ENCODE measurements around the gene EMID1. TPM values are rescaled to one million over a fixed set of nuclear protein-coding genes. Genes with fewer than 3 reads are reported as not detected.

Gene EMID1
- total RNA-seq, 1 experiment from 2014 or later: 1.1 TPM

DNA sequence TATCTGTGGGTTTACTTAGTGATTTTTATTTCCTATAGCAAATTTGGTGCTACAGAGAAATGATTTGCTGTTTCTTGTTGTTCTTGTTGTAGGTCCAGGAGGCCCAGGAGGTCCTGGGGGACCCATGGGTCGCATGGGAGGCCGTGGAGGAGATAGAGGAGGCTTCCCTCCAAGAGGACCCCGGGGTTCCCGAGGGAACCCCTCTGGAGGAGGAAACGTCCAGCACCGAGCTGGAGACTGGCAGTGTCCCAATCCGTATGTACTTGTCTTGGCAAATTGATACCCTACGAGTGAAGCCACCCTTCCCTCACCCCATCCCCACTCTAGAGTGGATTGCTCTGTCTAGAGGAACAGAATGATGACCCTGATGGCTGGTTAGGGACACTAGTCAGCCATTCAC is 92.9 kb downstream of the EMID1 start:
- Histone ChIP-seq H3K27me3 (ENCODE audit: insufficient read depth, low read depth) (no peaks in the 10 kb centered on the region), H2AFZ (no peak overlapping the region), H3K4me1 (replicated peaks; ENCODE audit: insufficient read depth) (no peaks in the 10 kb centered on the region), H4K20me1 (ENCODE audit: insufficient read depth) (peaks cover 72% of the 10 kb centered on the region), H3K4me3 (no peak overlapping the region), H3K9me3 (ENCODE audit: insufficient read depth, low read depth) (no peaks in the 10 kb centered on the region), H3K79me2 (ENCODE audit: low read depth) (no peaks in the 10 kb centered on the region; the same call in 1 of the 2 replicates), H3K9me2 (ENCODE audit: insufficient read depth) (no peaks in the 10 kb centered on the region), H3K27ac (no peak overlapping the region), H3K4me2 (no peak overlapping the region), H3K36me3 (ENCODE audit: low read depth) (peaks cover 42% of the 10 kb centered on the region), H3F3A (ENCODE audit: insufficient read depth, low read depth) (peaks cover 88% of the 10 kb centered on the region)
- TF ChIP-seq, protein P1, sequence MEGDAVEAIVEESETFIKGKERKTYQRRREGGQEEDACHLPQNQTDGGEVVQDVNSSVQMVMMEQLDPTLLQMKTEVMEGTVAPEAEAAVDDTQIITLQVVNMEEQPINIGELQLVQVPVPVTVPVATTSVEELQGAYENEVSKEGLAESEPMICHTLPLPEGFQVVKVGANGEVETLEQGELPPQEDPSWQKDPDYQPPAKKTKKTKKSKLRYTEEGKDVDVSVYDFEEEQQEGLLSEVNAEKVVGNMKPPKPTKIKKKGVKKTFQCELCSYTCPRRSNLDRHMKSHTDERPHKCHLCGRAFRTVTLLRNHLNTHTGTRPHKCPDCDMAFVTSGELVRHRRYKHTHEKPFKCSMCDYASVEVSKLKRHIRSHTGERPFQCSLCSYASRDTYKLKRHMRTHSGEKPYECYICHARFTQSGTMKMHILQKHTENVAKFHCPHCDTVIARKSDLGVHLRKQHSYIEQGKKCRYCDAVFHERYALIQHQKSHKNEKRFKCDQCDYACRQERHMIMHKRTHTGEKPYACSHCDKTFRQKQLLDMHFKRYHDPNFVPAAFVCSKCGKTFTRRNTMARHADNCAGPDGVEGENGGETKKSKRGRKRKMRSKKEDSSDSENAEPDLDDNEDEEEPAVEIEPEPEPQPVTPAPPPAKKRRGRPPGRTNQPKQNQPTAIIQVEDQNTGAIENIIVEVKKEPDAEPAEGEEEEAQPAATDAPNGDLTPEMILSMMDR (conservative IDR thresholded peaks at IDR 0.05): no peak
- no peak for TF ChIP-seq EZH2 (IDR thresholded peaks at IDR 0.05; ENCODE audit: low read depth)
- intact Hi-C loops (cut with micrococcal nuclease; ENCODE audit: unreplicated experiment): no loop called here
- ChIA-PET CTCF (no interaction called here), POLR2A (ENCODE audit: unreplicated experiment) (interaction anchor here (0.7 kb wide), 1 partner anchor 10 kb away, joined by 3 read pairs; no protein-coding TSS in a partner anchor)
- no TSS peak for BruUV-seq (replicated peaks)
- DNase-seq: no peak

DNA sequence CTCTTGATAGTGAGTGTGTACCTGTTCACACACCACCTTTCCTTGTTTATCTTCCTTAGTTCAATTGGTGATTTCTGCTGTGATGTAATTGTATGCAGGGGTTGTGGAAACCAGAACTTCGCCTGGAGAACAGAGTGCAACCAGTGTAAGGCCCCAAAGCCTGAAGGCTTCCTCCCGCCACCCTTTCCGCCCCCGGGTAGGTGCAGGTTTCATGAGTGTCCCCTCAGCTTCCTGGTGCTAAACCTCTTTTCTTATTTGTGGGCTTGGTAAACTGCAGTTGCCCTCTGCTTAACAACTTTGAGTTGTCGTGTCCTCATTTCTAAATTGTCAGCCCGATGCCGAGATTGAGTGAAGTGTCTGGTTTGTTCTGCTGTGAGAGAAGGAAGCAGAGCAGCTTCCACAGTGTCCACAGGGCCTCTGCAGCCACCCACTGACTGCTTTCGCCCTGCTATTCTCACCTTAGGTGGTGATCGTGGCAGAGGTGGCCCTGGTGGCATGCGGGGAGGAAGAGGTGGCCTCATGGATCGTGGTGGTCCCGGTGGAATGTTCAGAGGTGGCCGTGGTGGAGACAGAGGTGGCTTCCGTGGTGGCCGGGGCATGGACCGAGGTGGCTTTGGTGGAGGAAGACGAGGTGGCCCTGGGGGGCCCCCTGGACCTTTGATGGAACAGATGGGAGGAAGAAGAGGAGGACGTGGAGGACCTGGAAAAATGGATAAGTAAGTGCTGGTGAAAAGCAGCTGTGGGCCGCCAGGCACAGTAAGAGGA is 93.6 kb downstream of the EMID1 start:
- Histone ChIP-seq H3K9me3 (ENCODE audit: insufficient read depth, low read depth) (no peaks in the 10 kb centered on the region), H3K36me3 (ENCODE audit: low read depth) (peaks cover 36% of the 10 kb centered on the region), H2AFZ (no peak overlapping the region), H3K4me2 (no peak overlapping the region), H3K27me3 (ENCODE audit: insufficient read depth, low read depth) (no peaks in the 10 kb centered on the region), H3K9me2 (ENCODE audit: insufficient read depth) (no peaks in the 10 kb centered on the region), H4K20me1 (ENCODE audit: insufficient read depth) (peaks cover 70% of the 10 kb centered on the region), H3F3A (ENCODE audit: insufficient read depth, low read depth) (peaks cover 90% of the 10 kb centered on the region), H3K4me3 (no peak overlapping the region), H3K79me2 (ENCODE audit: low read depth) (no peaks in the 10 kb centered on the region), H3K27ac (no peak overlapping the region), H3K4me1 (replicated peaks; ENCODE audit: insufficient read depth) (no peaks in the 10 kb centered on the region)
- intact Hi-C loops (cut with micrococcal nuclease; ENCODE audit: unreplicated experiment): no loop called here
- ChIA-PET POLR2A (ENCODE audit: unreplicated experiment) (no interaction called here), CTCF (no interaction called here)
- TF ChIP-seq EZH2 (IDR thresholded peaks at IDR 0.05; ENCODE audit: low read depth): no peak
- TF ChIP-seq, protein P1 (conservative IDR thresholded peaks at IDR 0.05): no peak
- DNase-seq: no peak
- BruUV-seq (replicated peaks): TSS peak; percentile 65

DNA sequence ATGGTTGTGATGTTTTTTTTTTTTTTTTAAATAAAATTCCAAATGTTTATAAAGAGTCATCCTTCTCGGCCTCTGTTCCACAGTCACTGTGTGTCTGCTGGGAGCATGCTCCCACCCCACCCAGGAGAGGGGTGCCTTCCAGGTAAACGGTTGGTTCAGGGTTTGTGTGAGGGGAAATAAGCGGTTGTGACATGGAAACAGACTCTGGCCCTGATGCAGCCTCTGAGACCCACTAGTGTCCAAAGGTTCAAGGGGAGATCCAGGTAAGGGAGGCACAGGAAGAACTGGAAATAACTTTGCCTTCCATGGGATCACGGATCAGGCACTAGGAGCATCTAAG is 94.7 kb downstream of the EMID1 start:
- intact Hi-C loops (cut with micrococcal nuclease; ENCODE audit: unreplicated experiment): loop anchor here (10.0 kb wide), 1 partner anchor 84 kb away; the partner anchor contains the start of gene AP1B1
- CTCF ChIA-PET: no interaction called here
- no peak overlapping the region for H3K4me2 ChIP-seq
- H3K4me3 ChIP-seq: no peak overlapping the region
- no TSS peak for BruUV-seq (replicated peaks)
- H3K36me3 ChIP-seq (ENCODE audit: low read depth): peaks cover 26% of the 10 kb centered on the region
- POLR2A ChIA-PET (ENCODE audit: unreplicated experiment): no interaction called here
- no peak for TF ChIP-seq EZH2 (IDR thresholded peaks at IDR 0.05; ENCODE audit: low read depth)
- TF ChIP-seq, protein P1 (conservative IDR thresholded peaks at IDR 0.05): no peak
- H3K79me2 ChIP-seq (ENCODE audit: low read depth): no peaks in the 10 kb centered on the region
- no peak overlapping the region for H2AFZ ChIP-seq
- H3K9me2 ChIP-seq (ENCODE audit: insufficient read depth): no peaks in the 10 kb centered on the region
- peaks cover 59% of the 10 kb centered on the region for H4K20me1 ChIP-seq (ENCODE audit: insufficient read depth)
- H3F3A ChIP-seq (ENCODE audit: insufficient read depth, low read depth): peaks cover 85% of the 10 kb centered on the region
- H3K27me3 ChIP-seq (ENCODE audit: insufficient read depth, low read depth): no peaks in the 10 kb centered on the region
- H3K27ac ChIP-seq: no peak overlapping the region
- DNase-seq: no peak
- no peaks in the 10 kb centered on the region for H3K9me3 ChIP-seq (ENCODE audit: insufficient read depth, low read depth)
- no peaks in the 10 kb centered on the region for H3K4me1 ChIP-seq (replicated peaks; ENCODE audit: insufficient read depth)

Data from PC-9 (cell line).